Testis (tissue), 2 donors: ENCODE measurements around the gene GRIA1.

Source experiments
- CTCF ChIP-seq, 3 experiments: fragments of 450-650 bp in 2 of 3; fragments of 200-600 bp in 1 of 3; sonication (generic) in 1 of 3; IDR thresholded peaks; one replicate each; pipeline ENCODE4 v1.5.1; 2016 to 2019; ENCODE audit warnings: antibody characterized with exemption in 3 of 3, mild to moderate bottlenecking in 2 of 3, moderate library complexity in 1 of 3
- POLR2A ChIP-seq: fragments of 450-650 bp; IDR thresholded peaks from one replicate; pipeline ENCODE4 v1.6.1; 2017; ENCODE audit warnings: antibody characterized with exemption, mild to moderate bottlenecking, moderate library complexity

GRCh38 chr5:153456993-153457392 is 33.5 kb upstream of the GRIA1 start:
- TF ChIP-seq POLR2A (no peak), CTCF (IDR thresholded peaks at IDR 0.05) (no peak)
